Central memory CD8-positive, alpha-beta T cell (primary cell): Measurements from ENCODE around the gene XYLB.
"Not testable (repeated sequence)": the region's sequence is repeated elsewhere in the genome, so short reads cannot be mapped to it uniquely, and the experiment has no call there.

Experiments used
- ATAC-seq: fragments of 150-1000 bp; cut with Tn5 transposase; replicated peaks from 2 replicates; pipeline ENCODE4 v1.10.0; 2022; ENCODE audit warnings: mild to moderate bottlenecking, moderate FRiP score, moderate number of reproducible peaks; ENCODE audit not compliant: poor library complexity, severe bottlenecking; ENCODE audit errors: extremely low read depth
- DNase-seq, 2 donors: peaks; one replicate each; pipeline ENCODE4 v3.0.0; 2021; ENCODE audit warnings: low spot score in 2 of 2
- H3K27ac Mint-ChIP-seq: one replicate; pipeline ENCODE4 v1.8.0; 2022; ENCODE audit warnings: low read depth, mild to moderate bottlenecking, moderate library complexity, mixed read lengths
- H3K27me3 Mint-ChIP-seq: one replicate; pipeline ENCODE4 v1.8.0; 2022; ENCODE audit warnings: mixed read lengths
- H3K36me3 Mint-ChIP-seq: one replicate; pipeline ENCODE4 v1.8.0; 2022; ENCODE audit warnings: mild to moderate bottlenecking, moderate library complexity, mixed read lengths; ENCODE audit not compliant: insufficient read depth
- H3K4me1 Mint-ChIP-seq: one replicate; pipeline ENCODE4 v1.8.0; 2022; ENCODE audit warnings: mixed read lengths
- H3K4me3 Mint-ChIP-seq: one replicate; pipeline ENCODE4 v1.8.0; 2022; ENCODE audit warnings: mild to moderate bottlenecking, moderate library complexity, mixed read lengths
- H3K9me3 Mint-ChIP-seq: one replicate; pipeline ENCODE4 v1.8.0; 2022; ENCODE audit warnings: mixed read lengths

Gene XYLB

DNA sequence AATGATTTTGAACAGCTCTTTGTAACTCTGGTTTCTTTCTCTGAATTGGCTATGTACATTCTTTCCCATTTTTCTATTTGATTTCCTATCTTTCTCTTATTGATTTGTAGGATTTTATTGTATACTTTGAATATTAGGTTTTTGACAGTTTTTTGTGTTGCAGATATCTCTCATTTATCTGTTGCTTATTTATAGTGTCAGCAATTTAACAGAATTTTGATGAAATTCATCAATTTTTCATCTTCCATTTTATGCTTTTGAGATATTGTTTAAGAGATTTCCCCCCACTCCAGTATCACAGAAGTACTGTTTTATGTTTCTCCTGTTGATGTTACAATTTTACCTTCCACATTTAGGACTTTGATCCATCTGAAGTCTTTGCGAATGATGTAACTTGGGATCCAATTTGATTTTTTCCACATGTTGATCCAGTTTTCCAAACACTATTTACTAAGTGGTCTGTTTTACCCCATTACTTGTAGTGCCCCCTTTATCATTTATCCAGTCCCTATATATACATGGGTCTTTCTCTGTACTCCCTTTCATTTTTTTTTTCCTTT is 46.1 kb downstream of the XYLB start:
- H3K4me3 Mint-ChIP-seq = no peak overlapping the region
- no peaks in the 10 kb centered on the region for H3K4me1 Mint-ChIP-seq
- ATAC-seq (no peak), DNase-seq (no peak)
- H3K27me3 Mint-ChIP-seq = no peaks in the 10 kb centered on the region
- H3K9me3 Mint-ChIP-seq = no peaks in the 10 kb centered on the region
- H3K36me3 Mint-ChIP-seq = no peaks in the 10 kb centered on the region
- no peak overlapping the region for H3K27ac Mint-ChIP-seq

DNA sequence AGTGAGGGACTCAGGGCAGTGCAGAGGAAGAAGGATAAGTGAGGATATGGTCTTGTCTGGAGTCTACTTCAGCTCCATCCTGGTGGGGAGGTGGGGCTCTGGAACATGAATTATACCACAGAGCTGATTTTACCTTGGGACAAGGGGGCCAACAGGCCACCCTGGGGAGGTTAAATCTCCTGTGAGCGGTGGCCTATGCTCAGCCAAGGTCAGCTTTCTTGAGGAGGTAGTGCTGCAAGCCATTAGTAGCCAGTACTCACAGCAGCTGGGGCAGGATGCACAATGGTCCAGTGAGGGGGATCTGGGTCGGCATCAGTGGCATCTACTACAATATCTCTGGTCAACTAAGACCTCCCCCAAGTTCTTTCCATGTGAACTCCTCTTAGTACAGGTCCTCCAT is 49.7 kb downstream of the XYLB start:
- Mint-ChIP-seq H3K27me3 (no peaks in the 10 kb centered on the region), H3K4me1 (no peaks in the 10 kb centered on the region), H3K27ac (no peak overlapping the region), H3K4me3 (no peak overlapping the region), H3K9me3 (no peaks in the 10 kb centered on the region), H3K36me3 (no peaks in the 10 kb centered on the region)
- no peak for ATAC-seq
- no peak for DNase-seq

DNA sequence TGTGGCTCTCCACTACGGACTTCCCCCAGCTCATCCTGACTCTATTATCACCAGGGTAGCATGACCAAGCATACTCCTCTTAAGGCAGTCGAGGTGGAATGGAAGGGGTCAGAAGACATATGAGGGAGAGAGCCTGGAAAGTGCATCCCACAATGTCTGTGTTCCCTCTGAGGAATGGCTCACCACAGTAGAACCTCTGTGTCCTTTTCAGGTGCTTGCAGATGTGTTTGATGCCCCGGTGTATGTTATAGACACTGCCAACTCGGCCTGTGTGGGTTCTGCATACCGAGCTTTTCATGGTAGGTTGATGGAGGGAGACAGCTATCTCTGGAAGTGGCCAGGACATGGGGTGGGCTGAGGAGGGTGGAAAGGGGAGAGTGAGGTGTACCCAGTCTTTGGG is 50.3 kb downstream of the XYLB start:
- ATAC-seq (no peak), DNase-seq (no peak)
- H3K36me3 Mint-ChIP-seq = no peaks in the 10 kb centered on the region
- H3K4me3 Mint-ChIP-seq = no peak overlapping the region
- no peak overlapping the region for H3K27ac Mint-ChIP-seq
- H3K4me1 Mint-ChIP-seq = no peaks in the 10 kb centered on the region
- H3K27me3 Mint-ChIP-seq = no peaks in the 10 kb centered on the region
- no peaks in the 10 kb centered on the region for H3K9me3 Mint-ChIP-seq

DNA sequence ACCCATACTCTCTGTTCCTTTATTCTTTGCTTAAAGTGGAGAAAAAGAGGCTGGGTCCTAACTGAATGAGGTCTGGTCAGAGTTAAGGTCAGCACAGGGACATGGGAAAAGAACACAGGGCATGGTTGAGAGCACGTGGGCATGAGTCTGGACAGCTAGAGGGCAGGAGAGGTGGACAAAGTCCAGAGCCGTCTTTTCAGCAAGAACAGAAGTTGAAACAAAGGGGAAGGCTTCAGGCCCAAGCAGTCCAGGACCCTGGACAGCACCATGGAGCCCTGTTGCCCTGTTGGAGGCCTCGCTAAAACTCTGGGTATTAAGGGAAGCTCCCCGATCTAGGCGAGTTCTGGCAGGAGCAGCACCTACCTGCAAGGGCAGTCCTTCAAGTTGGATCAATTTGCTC is 50.7 kb downstream of the XYLB start:
- no peaks in the 10 kb centered on the region for H3K36me3 Mint-ChIP-seq
- H3K4me3 Mint-ChIP-seq = no peak overlapping the region
- no peak for ATAC-seq
- no peak overlapping the region for H3K27ac Mint-ChIP-seq
- H3K4me1 Mint-ChIP-seq = no peaks in the 10 kb centered on the region
- H3K9me3 Mint-ChIP-seq = no peaks in the 10 kb centered on the region
- no peaks in the 10 kb centered on the region for H3K27me3 Mint-ChIP-seq
- no peak for DNase-seq

DNA sequence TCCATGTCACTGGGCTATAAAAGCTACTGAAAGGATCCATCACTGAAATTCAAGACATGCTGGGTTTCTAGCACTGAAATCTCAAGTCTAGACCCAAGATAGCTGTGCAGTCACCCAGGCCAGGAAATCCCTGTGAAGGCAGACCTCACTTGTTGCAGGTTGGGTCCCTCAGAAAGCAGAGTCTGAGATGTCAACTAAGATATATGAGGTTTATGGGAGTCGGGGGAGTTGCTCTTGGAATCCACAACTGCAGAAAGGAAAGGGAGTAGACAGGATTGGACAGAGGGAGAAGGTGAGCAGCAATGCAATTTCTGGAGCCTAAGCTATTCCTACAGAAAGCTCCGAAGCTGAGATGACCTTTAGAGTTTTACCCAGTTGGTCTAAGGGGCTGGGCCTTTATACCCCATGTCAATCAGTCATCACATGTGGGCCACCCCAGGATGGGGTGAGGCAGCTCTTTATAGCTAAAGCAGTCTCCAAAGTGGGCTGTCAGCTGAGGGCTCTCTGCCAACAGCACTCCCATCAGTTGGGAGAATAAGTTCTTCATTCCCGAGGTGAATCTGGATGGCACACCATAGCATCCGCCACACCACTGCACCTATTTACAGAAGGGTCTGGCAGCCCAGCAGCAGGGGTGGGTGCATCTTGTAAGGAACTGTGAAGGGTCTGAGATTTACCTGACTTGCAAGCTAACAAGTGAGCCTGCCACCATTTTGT is 54.8 kb downstream of the XYLB start:
- H3K27ac Mint-ChIP-seq = no peak overlapping the region
- ATAC-seq (no peak), DNase-seq (no peak)
- no peaks in the 10 kb centered on the region for H3K9me3 Mint-ChIP-seq
- no peaks in the 10 kb centered on the region for H3K36me3 Mint-ChIP-seq
- no peak overlapping the region for H3K4me3 Mint-ChIP-seq
- no peaks in the 10 kb centered on the region for H3K4me1 Mint-ChIP-seq
- H3K27me3 Mint-ChIP-seq = no peaks in the 10 kb centered on the region

DNA sequence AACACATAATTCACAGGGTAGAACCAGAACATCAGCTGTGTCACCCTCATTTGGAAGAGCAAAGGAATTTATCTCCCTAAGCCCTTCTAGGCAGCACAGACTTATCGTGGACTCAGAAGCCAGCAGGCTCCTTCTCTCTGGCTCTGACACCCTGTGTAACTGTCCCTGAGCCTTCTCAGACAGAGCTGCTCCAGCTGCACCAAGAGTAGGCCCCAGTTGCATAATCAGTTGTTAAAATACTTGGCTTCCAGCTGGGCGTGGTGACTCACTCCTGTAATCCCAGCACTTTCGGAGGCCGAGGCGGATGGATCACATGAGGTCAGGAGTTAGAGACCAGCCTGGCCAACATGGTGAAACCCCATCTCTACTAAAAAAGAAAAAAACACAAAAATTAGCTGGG is 57.7 kb downstream of the XYLB start:
- Mint-ChIP-seq H3K36me3 (no peaks in the 10 kb centered on the region), H3K27ac (no peak overlapping the region), H3K9me3 (no peaks in the 10 kb centered on the region), H3K4me1 (no peaks in the 10 kb centered on the region), H3K27me3 (no peaks in the 10 kb centered on the region), H3K4me3 (no peak overlapping the region)
- no peak for ATAC-seq
- no peak for DNase-seq

DNA sequence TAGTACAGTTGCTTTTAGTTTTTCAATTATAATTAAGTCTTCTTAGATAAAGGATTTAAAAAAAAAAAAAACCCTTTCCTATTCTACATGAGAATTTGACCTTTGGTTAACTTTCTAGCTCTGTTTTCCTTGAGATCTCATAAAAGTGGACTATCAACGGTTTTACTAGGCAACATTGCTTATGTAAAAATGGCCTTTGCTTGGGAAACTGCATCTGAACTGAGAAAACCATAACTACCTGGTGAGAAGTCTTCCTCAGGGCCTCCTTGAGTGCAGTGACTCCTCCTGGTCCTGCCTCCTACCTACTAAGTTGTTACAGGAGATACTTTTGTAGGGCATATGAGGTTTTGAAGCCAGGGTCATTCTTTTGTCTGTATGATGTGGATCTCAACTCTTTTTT is 65.0 kb downstream of the XYLB start:
- ATAC-seq (no peak), DNase-seq (no peak)
- Mint-ChIP-seq H3K4me3 (no peak overlapping the region), H3K27ac (no peak overlapping the region), H3K27me3 (peaks cover 6% of the 10 kb centered on the region), H3K4me1 (no peaks in the 10 kb centered on the region), H3K9me3 (no peaks in the 10 kb centered on the region), H3K36me3 (no peaks in the 10 kb centered on the region)

DNA sequence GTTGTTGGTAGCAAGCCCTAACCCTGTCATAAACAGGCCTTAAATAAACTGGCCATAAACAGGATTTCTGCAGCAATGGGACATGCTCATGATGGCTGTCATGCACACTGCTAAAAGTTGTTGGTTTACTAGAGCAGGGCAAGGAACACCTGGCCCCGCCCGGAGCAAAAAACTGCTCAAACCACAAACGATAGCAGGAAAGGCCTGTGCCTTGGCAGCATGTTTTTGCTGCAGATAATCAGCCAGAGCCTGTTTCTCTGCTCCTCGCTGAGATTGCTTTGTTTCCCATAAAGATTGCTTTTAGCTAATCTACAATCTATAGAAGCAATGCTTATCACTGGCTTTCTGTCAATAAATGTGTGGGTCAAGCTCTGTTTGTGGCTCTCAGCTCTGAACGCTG is 74.2 kb downstream of the XYLB start:
- H3K27me3 Mint-ChIP-seq, DNase-seq, H3K36me3 Mint-ChIP-seq, H3K4me1 Mint-ChIP-seq, H3K9me3 Mint-ChIP-seq: not testable (repeated sequence)
- Mint-ChIP-seq H3K27ac (peak overlapping the region; percentile 78), H3K4me3 (peak overlapping the region; percentile 45)
- peak; percentile 43 for ATAC-seq

DNA sequence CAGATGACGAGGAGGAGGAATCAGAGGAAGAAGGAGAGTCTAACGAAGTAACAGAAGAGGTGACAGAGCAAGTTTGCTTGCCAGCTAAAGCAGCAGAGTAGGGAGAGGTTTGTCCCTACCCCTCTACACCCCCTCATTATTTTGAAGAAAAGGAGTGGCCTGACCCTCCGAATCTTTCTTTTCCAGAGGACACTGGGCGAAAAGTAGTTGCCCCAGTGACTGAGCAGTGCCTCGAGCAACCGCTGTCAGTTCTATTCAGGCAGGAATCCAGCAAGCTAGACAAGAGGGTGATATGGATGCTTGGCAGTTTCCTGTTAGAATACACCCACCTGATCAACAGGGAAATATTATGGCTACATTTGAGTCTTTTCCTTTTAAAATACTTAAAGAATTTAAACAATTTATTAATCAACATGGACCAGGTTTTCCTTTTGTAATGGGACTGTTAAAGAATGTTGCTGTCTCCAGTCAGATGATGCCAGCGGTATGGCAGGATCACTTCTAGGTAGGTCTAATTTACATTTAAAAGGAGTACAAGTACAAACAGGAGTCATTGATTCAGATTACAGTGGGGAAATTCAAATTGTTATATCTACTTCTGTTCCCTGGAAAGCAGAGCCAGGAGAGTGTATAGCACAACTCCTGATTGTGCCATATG is 75.2 kb downstream of the XYLB start:
- no peak overlapping the region for H3K27ac Mint-ChIP-seq
- no peak overlapping the region for H3K4me3 Mint-ChIP-seq

DNA sequence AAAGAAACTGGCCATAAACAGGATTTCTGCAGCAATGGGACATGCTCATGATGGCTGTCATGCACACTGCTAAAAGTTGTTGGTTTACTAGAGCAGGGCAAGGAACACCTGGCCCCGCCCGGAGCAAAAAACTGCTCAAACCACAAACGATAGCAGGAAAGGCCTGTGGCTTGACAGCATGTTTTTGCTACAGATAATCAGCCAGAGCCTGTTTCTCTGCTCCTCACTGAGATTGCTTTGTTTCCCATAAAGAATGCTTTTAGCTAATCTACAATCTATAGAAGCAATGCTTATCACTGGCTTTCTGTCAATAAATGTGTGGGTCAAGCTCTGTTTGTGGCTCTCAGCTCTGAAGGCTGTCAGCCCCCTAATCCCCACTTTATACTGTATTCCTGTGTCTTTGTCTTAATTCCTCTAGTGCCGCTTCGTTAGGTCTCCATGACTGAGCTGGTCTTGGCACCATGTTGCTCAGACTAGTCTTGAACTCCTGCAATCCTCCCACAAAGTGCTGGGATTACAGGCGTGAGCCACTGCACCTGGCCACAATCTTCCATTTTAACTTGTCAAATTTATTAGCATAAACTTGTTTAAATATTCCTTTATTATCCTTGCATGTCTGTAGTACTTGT is 80.3 kb downstream of the XYLB start:
- H3K4me1 Mint-ChIP-seq = peaks cover 19% of the 10 kb centered on the region
- not testable (repeated sequence) for H3K27me3 Mint-ChIP-seq, H3K27ac Mint-ChIP-seq, DNase-seq, H3K36me3 Mint-ChIP-seq, H3K9me3 Mint-ChIP-seq
- ATAC-seq = peak; percentile 89
- peak overlapping the region; percentile 59 for H3K4me3 Mint-ChIP-seq

More for the DNA sequence above, 75.2 kb downstream of the XYLB start:
- H3K4me1 Mint-ChIP-seq = peaks cover 8% of the 10 kb centered on the region
- ATAC-seq (no peak), DNase-seq (no peak)
- H3K36me3 Mint-ChIP-seq = no peaks in the 10 kb centered on the region
- no peaks in the 10 kb centered on the region for H3K27me3 Mint-ChIP-seq
- H3K9me3 Mint-ChIP-seq = no peaks in the 10 kb centered on the region

DNA sequence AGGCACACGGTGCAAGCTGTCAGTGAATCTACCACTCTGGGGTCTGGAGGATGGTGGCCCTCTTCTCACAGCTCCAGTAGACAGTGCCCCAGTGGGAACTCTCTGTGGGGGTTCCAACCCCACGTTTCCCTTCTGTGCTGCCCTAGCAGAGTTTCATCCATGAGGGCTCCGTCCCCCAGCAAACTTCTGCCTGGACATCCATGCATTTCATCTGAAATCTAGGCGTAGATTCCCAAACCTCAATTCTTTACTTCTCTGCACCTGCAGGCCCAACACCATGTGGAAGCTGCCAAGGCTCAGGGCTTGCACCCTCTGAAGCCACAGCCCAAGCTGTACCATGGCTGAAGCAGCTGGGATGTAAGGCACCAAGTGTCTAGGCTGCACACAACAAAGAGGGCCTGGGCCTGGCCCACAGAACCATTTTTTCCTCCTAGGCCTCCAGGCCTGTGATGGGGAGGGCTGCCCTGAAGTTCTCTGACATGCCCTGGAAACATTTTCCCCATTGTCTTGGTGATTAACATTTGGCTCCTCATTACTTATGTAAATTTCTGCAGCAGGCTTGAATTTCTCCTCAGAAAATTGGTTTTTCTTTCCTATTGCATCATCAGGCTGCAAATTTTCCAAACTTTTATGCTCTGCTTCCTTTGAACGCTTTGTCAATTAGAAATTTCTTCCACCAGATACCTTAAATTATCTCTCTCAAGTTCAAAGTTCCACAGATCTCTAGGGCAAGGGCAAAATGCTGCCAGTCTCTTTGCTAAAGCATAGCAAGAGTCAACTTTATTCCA is 86.5 kb downstream of the XYLB start:
- H3K36me3 Mint-ChIP-seq, ATAC-seq, H3K27ac Mint-ChIP-seq, H3K27me3 Mint-ChIP-seq, H3K9me3 Mint-ChIP-seq, DNase-seq, H3K4me3 Mint-ChIP-seq: not testable (repeated sequence)
- peaks cover 15% of the 10 kb centered on the region for H3K4me1 Mint-ChIP-seq

DNA sequence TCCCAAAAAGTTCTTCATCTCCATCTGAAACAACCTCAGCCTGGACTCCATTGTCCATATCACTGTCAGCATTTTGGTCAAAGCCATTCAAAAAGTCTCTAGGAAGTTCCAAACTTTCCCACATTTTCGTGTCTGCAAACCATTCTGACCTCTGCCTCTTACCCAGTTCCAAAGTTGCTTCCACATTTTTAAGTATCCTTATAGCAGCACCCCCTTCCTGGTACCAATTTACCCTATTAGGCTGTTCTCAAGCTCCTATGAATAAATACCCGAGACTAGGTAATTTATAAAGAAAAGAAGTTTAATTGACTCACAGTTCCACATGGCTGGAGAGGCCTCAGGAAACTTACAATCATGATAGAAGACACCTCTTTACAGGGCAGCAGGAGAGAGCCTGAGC is 87.1 kb downstream of the XYLB start:
- H3K36me3 Mint-ChIP-seq, H3K4me3 Mint-ChIP-seq, H3K27me3 Mint-ChIP-seq, DNase-seq, ATAC-seq, H3K27ac Mint-ChIP-seq, H3K9me3 Mint-ChIP-seq: not testable (repeated sequence)
- H3K4me1 Mint-ChIP-seq = peaks cover 15% of the 10 kb centered on the region
